NK-92 treated with Interleukin-12 subunit alpha and Interleukin-12 subunit beta, amount 100 ng/mL, for 24 hours (cell line): ENCODE measurements around the gene PRKCE.
"Not testable (repeated sequence)": the region's sequence is repeated elsewhere in the genome, so short reads cannot be mapped to it uniquely, and the experiment has no call there.

Experiments used
- DNase-seq: peaks from one replicate; lab custom pipeline; 2025; lab: John Stamatoyannopoulos, UW

The PRKCE gene

GRCh38 chr2:45909677-45910191 lies 258.3 kb downstream of the PRKCE start:
- DNase-seq: no peak

GRCh38 chr2:45910473-45911060 lies 259.1 kb downstream of the PRKCE start:
- no peak for DNase-seq

GRCh38 chr2:45911538-45911937 lies 260.1 kb downstream of the PRKCE start:
- no peak for DNase-seq

GRCh38 chr2:45912109-45912508 lies 260.6 kb downstream of the PRKCE start:
- DNase-seq: no peak

GRCh38 chr2:45913539-45913938 lies 262.1 kb downstream of the PRKCE start:
- DNase-seq: no peak

GRCh38 chr2:45915523-45915922 lies 264.0 kb downstream of the PRKCE start:
- DNase-seq: no peak

- not testable (repeated sequence) for DNase-seq
Measured at GRCh38 chr2:45917561-45918176, 266.2 kb downstream of the PRKCE start.

- no peak for DNase-seq
Measured at GRCh38 chr2:45918463-45919159, 267.1 kb downstream of the PRKCE start.

GRCh38 chr2:45919160-45919650 lies 267.7 kb downstream of the PRKCE start:
- DNase-seq: no peak

GRCh38 chr2:45919711-45920111 lies 268.2 kb downstream of the PRKCE start:
- DNase-seq: no peak

GRCh38 chr2:45921921-45922320 lies 270.4 kb downstream of the PRKCE start:
- DNase-seq: no peak

GRCh38 chr2:45922577-45922988 lies 271.1 kb downstream of the PRKCE start:
- no peak for DNase-seq

GRCh38 chr2:45923701-45924100 lies 272.2 kb downstream of the PRKCE start:
- no peak for DNase-seq

GRCh38 chr2:45925026-45925425 lies 273.6 kb downstream of the PRKCE start:
- DNase-seq: no peak

GRCh38 chr2:45925636-45926366 lies 274.3 kb downstream of the PRKCE start:
- DNase-seq: no peak

- DNase-seq: no peak
Measured at GRCh38 chr2:45928946-45929345, 277.5 kb downstream of the PRKCE start.

GRCh38 chr2:45929674-45930395 lies 278.4 kb downstream of the PRKCE start:
- no peak for DNase-seq

- DNase-seq: no peak
Measured at GRCh38 chr2:45930396-45930792, 278.9 kb downstream of the PRKCE start.

GRCh38 chr2:45932278-45932975 lies 281.0 kb downstream of the PRKCE start:
- no peak for DNase-seq

GRCh38 chr2:45935791-45936622 lies 284.5 kb downstream of the PRKCE start:
- DNase-seq: no peak
